Effector memory CD8-positive, alpha-beta T cell (primary cell): ENCODE measurements around the gene KCNH2.

ENCODE experiments used
- ATAC-seq: fragments of 150-1000 bp; cut with Tn5 transposase; replicated peaks from 2 replicates; pipeline ENCODE4 v1.10.0; 2021; ENCODE audit warnings: mild to moderate bottlenecking, moderate library complexity
- DNase-seq, 3 experiments: peaks; one replicate each; pipeline ENCODE4 v3.0.0; 2021
- H3K27ac Mint-ChIP-seq, 2 donors: one replicate each; pipeline ENCODE4 v1.8.0; 2022; ENCODE audit warnings: mild to moderate bottlenecking in 2 of 2, mixed read lengths in 2 of 2, moderate library complexity in 2 of 2
- H3K27me3 Mint-ChIP-seq, 2 donors: one replicate each; pipeline ENCODE4 v1.8.0; 2022; ENCODE audit warnings: mixed read lengths in 2 of 2
- H3K36me3 Mint-ChIP-seq: one replicate; pipeline ENCODE4 v1.8.0; 2022; ENCODE audit warnings: mild to moderate bottlenecking, moderate library complexity, mixed read lengths; ENCODE audit not compliant: insufficient read depth
- H3K4me1 Mint-ChIP-seq, 2 donors: one replicate each; pipeline ENCODE4 v1.8.0; 2022; ENCODE audit warnings: low read depth in 2 of 2, mixed read lengths in 2 of 2
- H3K4me3 Mint-ChIP-seq, 2 donors: one replicate each; pipeline ENCODE4 v1.8.0; 2022; ENCODE audit warnings: mild to moderate bottlenecking in 2 of 2, mixed read lengths in 2 of 2, moderate library complexity in 2 of 2
- H3K9me3 Mint-ChIP-seq, 2 donors: one replicate each; pipeline ENCODE4 v1.8.0; 2022; ENCODE audit warnings: mixed read lengths in 2 of 2

Gene KCNH2

GRCh38 chr7:150945853-150946420 is 32.2 kb downstream of the KCNH2 start:
- DNase-seq = no peak
- Mint-ChIP-seq H3K27me3 (peaks cover 6 to 52% of the 10 kb centered on the region in 2 donors), H3K36me3 (peaks cover 2% of the 10 kb centered on the region), H3K4me1 (peaks cover 25% of the 10 kb centered on the region in 2 donors), H3K27ac (no peak overlapping the region), H3K4me3 (no peak overlapping the region), H3K9me3 (no peaks in the 10 kb centered on the region)
- ATAC-seq = no peak

DNA sequence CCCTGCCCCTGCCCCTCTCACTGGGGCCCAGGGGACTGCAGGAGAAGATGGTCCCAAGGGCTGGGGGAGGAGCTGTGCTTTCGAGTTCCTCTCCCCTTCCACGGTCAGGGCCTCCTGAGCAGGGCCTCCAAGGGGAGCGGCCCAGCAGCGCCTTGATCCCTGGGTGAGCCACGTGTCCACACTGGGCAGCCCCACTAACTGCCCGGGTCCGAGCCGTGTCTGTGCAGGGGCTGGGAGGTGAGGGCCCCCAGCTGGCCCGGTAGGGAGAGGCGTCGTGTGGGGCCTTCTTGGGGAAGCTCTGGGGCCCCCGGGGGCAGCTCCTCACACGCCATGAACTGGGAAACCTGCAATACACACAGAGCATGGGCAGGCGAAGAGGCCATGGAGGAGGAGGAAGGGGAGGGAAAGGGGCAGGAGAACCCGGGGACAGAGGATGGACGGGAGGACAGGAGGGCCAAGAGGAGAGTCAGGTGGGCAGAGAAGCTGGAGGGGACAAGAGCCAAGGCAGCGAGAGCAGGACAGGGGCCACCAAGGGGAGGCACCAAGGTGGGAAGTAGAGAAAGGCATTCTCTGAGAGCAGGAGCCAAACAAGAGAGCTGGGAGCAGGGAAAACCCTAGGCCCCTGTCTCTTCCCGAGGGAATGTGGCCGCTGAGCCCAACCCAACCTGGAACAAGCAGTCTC is 32.8 kb downstream of the KCNH2 start:
- Mint-ChIP-seq H3K27me3 (peaks cover 6 to 52% of the 10 kb centered on the region in 2 donors), H3K4me1 (peaks cover 25% of the 10 kb centered on the region in 2 donors), H3K9me3 (no peaks in the 10 kb centered on the region), H3K36me3 (peaks cover 2% of the 10 kb centered on the region), H3K27ac (no peak overlapping the region), H3K4me3 (no peak overlapping the region)
- DNase-seq = no peak
- no peak for ATAC-seq

GRCh38 chr7:150944066-150945042 is 33.8 kb downstream of the KCNH2 start:
- Mint-ChIP-seq H3K27me3 (peaks cover 7 to 42% of the 10 kb centered on the region in 2 donors), H3K9me3 (no peaks in the 10 kb centered on the region), H3K4me3 (no peak overlapping the region), H3K36me3 (peaks cover 2% of the 10 kb centered on the region), H3K27ac (no peak overlapping the region), H3K4me1 (peaks cover 23% of the 10 kb centered on the region in 2 donors)
- DNase-seq (no peak), ATAC-seq (no peak)

DNA sequence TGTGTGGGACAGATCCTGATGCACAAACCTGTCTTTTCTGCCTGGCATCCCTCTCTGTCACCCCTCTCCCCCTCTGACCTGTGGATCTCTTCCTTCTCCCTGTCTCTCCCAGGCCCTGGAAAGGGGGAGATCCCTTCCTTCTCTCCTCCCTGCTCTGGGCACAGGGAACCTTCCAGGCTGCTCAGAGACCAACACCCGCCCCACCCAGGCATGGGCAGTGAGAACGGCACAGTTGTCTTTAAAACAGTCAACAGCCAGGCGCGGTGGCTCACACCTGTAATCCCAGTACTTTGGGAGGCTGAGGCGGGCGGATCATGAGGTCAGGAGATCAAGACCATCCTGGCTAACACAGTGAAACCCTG is 34.7 kb downstream of the KCNH2 start:
- Mint-ChIP-seq H3K36me3 (peaks cover 2% of the 10 kb centered on the region), H3K9me3 (no peaks in the 10 kb centered on the region), H3K27ac (no peak overlapping the region), H3K27me3 (peaks cover 10 to 35% of the 10 kb centered on the region in 2 donors), H3K4me3 (no peak overlapping the region), H3K4me1 (peaks cover 26% of the 10 kb centered on the region in 2 donors)
- no peak for ATAC-seq
- DNase-seq = no peak

DNA sequence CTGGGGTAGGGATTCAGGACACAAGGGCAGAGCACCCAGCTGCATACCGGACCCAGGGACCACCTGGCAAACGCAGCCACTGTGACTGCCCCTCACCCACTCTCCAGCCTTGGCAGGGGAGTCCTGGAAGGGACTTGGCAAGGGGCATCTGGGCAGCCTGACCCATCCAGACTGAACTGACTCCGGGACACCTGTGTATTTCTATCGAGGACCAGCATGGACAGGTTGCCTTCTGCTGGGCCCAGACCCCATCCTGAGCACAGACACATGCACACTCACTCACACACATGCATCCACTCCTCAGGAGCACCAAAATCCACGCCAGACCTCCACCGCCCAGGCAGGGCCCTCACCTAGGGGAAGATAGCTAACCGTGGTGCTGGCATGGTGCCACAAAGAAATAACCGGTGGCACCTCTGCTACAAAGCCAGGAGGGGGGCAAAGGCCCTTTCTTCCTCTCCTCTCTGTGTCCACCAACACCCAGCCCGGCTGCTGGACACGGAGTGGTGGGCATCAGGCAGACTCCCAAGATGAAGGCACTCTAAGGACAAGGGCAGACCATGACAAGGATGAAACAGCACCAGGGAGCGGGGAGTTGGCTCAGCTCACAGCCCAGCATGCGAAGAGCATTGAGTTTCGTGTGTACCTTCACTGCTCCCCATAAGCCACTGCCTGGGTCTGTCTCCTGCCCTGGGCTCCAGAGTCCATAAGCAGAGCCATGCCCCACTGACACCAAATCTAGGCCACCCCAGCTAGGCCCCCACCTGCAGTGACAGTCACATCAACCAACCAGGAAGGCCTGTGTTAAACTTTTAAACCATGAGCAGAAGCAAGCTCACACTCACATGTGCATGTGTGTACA is 35.3 kb downstream of the KCNH2 start:
- Mint-ChIP-seq H3K9me3 (no peaks in the 10 kb centered on the region), H3K27me3 (peaks cover 10 to 29% of the 10 kb centered on the region in 2 donors), H3K4me1 (peaks cover 31 to 32% of the 10 kb centered on the region in 2 donors), H3K4me3 (peak overlapping the region in 1 of 2 donors; percentile 46), H3K36me3 (peaks cover 2% of the 10 kb centered on the region), H3K27ac (no peak overlapping the region)
- DNase-seq (no peak), ATAC-seq (no peak)

DNA sequence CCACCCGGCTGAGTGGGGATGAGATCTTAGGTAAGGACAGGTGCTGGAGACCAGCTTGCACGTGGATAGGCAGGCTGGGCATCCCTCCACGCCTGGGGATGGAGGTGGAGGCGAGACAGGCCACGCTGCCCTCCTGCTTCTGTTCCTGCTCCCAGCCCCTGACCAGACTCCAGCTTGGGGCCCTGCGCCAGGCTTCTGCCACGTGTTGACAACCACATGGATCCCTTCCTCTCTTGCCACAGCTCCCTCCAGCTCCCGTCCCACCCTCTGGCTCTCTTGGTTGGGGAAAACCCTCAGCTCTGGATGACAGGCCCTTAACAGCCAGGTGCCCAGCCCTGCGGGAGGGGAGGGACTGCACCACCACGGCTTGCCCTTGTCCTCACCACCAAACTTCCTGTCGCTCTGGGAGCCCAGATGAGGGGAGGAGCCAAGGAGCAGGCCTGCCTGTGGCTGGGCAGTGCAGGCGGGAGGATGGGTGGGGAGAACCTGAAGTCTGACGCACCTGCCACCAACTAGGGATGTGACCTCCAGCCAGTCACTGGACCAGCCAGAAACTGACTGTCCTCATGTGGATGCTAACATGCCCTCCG is 36.0 kb downstream of the KCNH2 start:
- Mint-ChIP-seq H3K4me1 (peaks cover 36 to 40% of the 10 kb centered on the region in 2 donors), H3K4me3 (peak overlapping the region in 1 of 2 donors; percentile 46), H3K9me3 (no peaks in the 10 kb centered on the region), H3K27me3 (peaks cover 10 to 25% of the 10 kb centered on the region in 2 donors), H3K27ac (no peak overlapping the region), H3K36me3 (peaks cover 2% of the 10 kb centered on the region)
- peak; percentile 39 to 46 (median 39) for DNase-seq
- ATAC-seq = peak; percentile 94

DNA sequence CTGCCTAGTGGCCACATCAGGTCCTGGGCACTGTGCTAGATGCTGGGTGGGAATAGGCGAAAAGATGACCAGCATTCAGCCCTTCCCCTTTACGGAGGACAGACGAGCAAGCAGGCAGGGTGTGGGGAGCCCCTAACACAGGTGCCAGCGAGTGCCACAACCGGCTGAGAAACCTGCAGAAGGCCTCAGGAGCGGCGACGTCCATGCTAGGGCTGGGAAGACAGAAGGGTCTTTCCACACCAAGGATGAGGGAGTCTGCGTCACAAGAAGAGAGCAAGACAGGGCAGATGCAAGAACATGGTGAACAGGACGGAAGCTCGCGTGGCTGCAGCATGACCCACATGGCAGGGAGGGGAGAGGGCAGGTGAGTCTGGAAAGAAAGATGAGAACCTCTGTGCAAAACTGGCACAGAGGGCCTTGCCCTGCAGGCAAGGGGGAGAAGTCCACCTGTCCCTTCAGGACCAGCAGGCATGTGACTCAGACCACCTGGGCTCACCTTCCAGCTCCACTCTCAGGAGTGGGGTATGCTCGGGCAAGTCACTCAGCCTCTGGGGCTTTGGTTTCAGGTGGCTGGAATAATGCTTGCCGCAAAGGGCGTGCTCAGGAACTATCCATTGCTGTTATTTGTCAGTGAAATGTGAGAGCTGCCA is 36.6 kb downstream of the KCNH2 start:
- Mint-ChIP-seq H3K4me1 (peaks cover 34 to 41% of the 10 kb centered on the region in 2 donors), H3K4me3 (no peak overlapping the region)

DNA sequence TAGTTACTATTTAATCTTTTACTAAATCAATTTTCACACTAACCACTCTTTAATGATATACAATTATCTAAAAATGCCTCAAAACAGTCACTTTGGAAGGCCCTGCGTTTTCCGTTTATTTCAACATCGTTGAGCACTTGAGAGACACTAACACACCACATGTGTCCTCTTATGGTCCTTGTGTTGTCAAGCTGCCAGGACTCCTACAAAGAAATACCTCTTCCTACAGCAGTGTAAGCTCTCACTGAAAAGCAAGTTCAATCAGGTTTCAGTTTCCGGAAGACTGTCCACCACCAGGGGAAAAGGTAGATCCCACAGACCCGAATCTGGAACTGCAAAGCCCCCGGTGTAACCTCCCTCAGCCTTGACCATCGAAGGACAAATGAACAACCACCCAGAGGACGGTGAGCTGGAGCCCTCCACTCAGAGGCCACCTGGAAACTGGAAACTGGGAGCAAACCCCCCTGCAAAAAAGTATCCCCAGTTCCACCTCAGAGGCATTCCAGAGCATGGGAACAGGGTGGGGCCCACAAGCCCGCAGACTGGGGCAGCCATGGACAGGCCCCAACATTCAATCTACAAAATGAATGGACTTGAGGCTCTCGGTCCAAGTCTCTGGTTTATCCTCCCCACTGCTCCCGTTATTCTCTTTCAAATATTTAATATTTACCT is 37.6 kb downstream of the KCNH2 start:
- no peak for DNase-seq
- no peaks in the 10 kb centered on the region for H3K9me3 Mint-ChIP-seq

More for the DNA sequence above, 36.6 kb downstream of the KCNH2 start:
- peaks cover 10 to 19% of the 10 kb centered on the region in 2 donors for H3K27me3 Mint-ChIP-seq
- ATAC-seq (no peak), DNase-seq (no peak)
- H3K9me3 Mint-ChIP-seq = no peaks in the 10 kb centered on the region
- H3K36me3 Mint-ChIP-seq = peaks cover under 1% of the 10 kb centered on the region
- peak overlapping the region; percentile 9 to 54 for H3K27ac Mint-ChIP-seq

GRCh38 chr7:150939466-150939865 is 38.7 kb downstream of the KCNH2 start:
- no peak for ATAC-seq
- H3K9me3 Mint-ChIP-seq = no peaks in the 10 kb centered on the region
- no peak overlapping the region for H3K27ac Mint-ChIP-seq
- no peaks in the 10 kb centered on the region for H3K36me3 Mint-ChIP-seq
- H3K27me3 Mint-ChIP-seq = peaks cover 5 to 14% of the 10 kb centered on the region in 2 donors
- peaks cover 31 to 41% of the 10 kb centered on the region in 2 donors for H3K4me1 Mint-ChIP-seq
- no peak overlapping the region for H3K4me3 Mint-ChIP-seq
- no peak for DNase-seq

More for the DNA sequence above, 37.6 kb downstream of the KCNH2 start:
- Mint-ChIP-seq H3K36me3 (no peaks in the 10 kb centered on the region), H3K4me3 (no peak overlapping the region), H3K27ac (no peak overlapping the region), H3K4me1 (peaks cover 33 to 41% of the 10 kb centered on the region in 2 donors), H3K27me3 (peaks cover 8 to 19% of the 10 kb centered on the region in 2 donors)
- ATAC-seq = no peak

DNA sequence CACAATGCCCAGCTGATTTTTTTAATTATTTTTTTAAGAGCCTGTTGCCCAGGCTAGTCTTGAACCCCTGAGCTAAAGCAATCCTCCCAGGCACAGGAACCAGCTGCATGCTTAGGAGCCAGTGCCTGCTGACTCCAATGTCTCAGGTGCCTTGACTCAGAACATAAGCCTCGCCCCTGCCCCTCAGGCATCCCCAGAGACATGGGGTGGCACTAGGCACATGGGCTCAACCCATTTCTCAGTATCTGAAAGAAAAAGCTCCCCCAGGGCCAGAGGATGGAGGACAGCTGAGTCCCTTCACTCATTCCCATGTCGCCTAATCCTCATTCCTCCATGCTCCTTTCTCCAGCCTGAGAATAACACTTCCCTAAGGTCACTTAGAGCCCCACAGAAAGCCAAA is 39.1 kb downstream of the KCNH2 start:
- Mint-ChIP-seq H3K4me1 (peaks cover 31 to 41% of the 10 kb centered on the region in 2 donors), H3K27ac (no peak overlapping the region), H3K27me3 (peaks cover 5 to 14% of the 10 kb centered on the region in 2 donors), H3K9me3 (no peaks in the 10 kb centered on the region), H3K4me3 (no peak overlapping the region), H3K36me3 (no peaks in the 10 kb centered on the region)
- DNase-seq (no peak), ATAC-seq (no peak)

DNA sequence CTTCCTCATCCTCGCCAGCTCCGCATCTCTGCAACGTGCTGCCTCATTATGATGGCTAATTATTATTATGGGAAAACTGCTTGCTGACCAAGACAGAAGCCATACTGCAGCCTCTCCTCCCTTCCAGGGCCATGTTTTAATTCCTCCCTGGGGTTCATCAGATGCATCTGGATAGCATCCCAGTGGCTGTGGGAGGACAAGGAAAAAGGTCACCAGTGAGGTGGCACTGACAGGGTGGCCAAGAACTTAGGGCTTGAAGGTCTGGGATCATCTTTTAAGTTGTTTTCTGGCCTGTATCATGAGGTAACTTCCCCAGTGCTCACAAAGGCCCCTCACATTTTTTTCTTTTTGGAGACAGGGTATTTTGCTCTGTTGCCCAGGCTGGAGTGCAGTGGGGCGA is 39.6 kb downstream of the KCNH2 start:
- H3K4me1 Mint-ChIP-seq = peaks cover 31 to 40% of the 10 kb centered on the region in 2 donors
- H3K27ac Mint-ChIP-seq = no peak overlapping the region
- ATAC-seq (no peak), DNase-seq (no peak)
- H3K9me3 Mint-ChIP-seq = no peaks in the 10 kb centered on the region
- peaks cover 5 to 14% of the 10 kb centered on the region in 2 donors for H3K27me3 Mint-ChIP-seq
- H3K4me3 Mint-ChIP-seq = peak overlapping the region; percentile 54 to 61
- no peaks in the 10 kb centered on the region for H3K36me3 Mint-ChIP-seq
